Left lung (tissue), 14 donors: ENCODE results near the gene IL26. TPM values are rescaled to one million over a fixed set of nuclear protein-coding genes. Genes with fewer than 3 reads are reported as not detected.

ENCODE experiments used
- ATAC-seq: fragments of 200-7000 bp; cut with Tn5 transposase; one replicate; pipeline ENCODE4 v1.9.1; 2020; ENCODE audit warnings: moderate library complexity
- DNase-seq, 4 donors: peaks; one replicate each; pipeline ENCODE4 v3.0.0-alpha.2; 2013 to 2020
- H3K27ac ChIP-seq, 2 donors: fragments of 200-600 bp; sonication (generic) in 1 of 2; one replicate each; pipeline versions ENCODE4 v1.5.0 to v1.8.0; 2020 to 2021
- H3K27me3 ChIP-seq, 2 donors: fragments of 200-600 bp; sonication (generic) in 1 of 2; one replicate each; pipeline versions ENCODE4 v1.5.0 to v1.8.0; 2020 to 2021
- H3K36me3 ChIP-seq, 2 donors: fragments of 200-600 bp; sonication (generic) in 1 of 2; one replicate each; pipeline versions ENCODE4 v1.5.0 to v1.8.0; 2020 to 2021
- H3K4me1 ChIP-seq, 2 donors: fragments of 200-600 bp; one replicate each; pipeline ENCODE4 v1.8.0; 2021
- H3K4me3 ChIP-seq, 2 donors: fragments of 200-600 bp; sonication (generic) in 1 of 2; one replicate each; pipeline versions ENCODE4 v1.5.0 to v1.8.0; 2020 to 2021; ENCODE audit warnings: mild to moderate bottlenecking in 1 of 2
- H3K9me3 ChIP-seq, 2 donors: fragments of 200-600 bp; sonication (generic) in 1 of 2; one replicate each; pipeline versions ENCODE4 v1.5.0 to v1.8.0; 2020 to 2021
- CTCF ChIP-seq, 2 donors: fragments of 200-600 bp; sonication (generic) in 1 of 2; IDR thresholded peaks; one replicate each; pipeline versions ENCODE4 v1.5.0 to v1.8.0; 2021; ENCODE audit warnings: antibody characterized with exemption in 2 of 2
- intact Hi-C, 2 donors: fragments of 100-400 bp; cut with DNase I; formaldehyde crosslinking; loops; one replicate each; pipeline versions ENCODE4 v1.11.2 to v1.14.2; 2022
- long read RNA-seq, 12 donors: library from polyadenylated mRNA in 2 of 12; unstranded in 2 of 12; transcript quantifications; one replicate each; pipeline ENCODE4 v2.0.0 and lab custom pipeline, GENCODE V29; 2019 to 2026
- polyA plus RNA-seq, 6 donors: library from polyadenylated mRNA; unstranded; fragments of 120-200 nt; gene quantifications; one replicate each; pipeline ENCODE4 v1.2.1, GENCODE V29; 2013; ENCODE audit not compliant: insufficient read length in 6 of 6
- total RNA-seq, 2 donors: library from RNA; stranded (reverse); fragmentation: NEBNext Ultra II Directional; extraction: Animal tissue kit (Norgen Biotek cat#: 25700); gene quantifications; one replicate each; pipeline ENCODE4 v1.2.1, GENCODE V29; 2021
- donor health status: DM: no; HTN: yes; CAD: no.
- donor health status: DM: no; HTN: no; CAD: no.

IL26 gene
- not detected for total RNA-seq
- not detected for polyA plus RNA-seq
- long read RNA-seq, donor 1 = 0 reads
- long read RNA-seq, donor 2 = 0 reads
- long read RNA-seq, donor 3 = 0 reads
- long read RNA-seq, donor 4 = 0 reads
- long read RNA-seq, donor 5 = 0 reads
- long read RNA-seq, donor 6 = 0 reads
- long read RNA-seq, donor 7 = 0 reads
- long read RNA-seq, donor 8 = 0 reads
- long read RNA-seq, donor 9 = 0 reads
- long read RNA-seq, donor 10 = 0 reads
- long read RNA-seq, donor 11 = 0 reads
- long read RNA-seq, donor 12 = 0 reads

GRCh38 chr12:68225576-68226476 lies at the start of gene IL26:
TSS of gene IL26 (minus strand) at chr12:68225810. CDS start at chr12:68225756, 54 bp downstream.
- ATAC-seq (no peak), DNase-seq (no peak)
- intact Hi-C loops = no loop called here
- H3K4me3 ChIP-seq = no peak within 1 kb of the TSS
- H3K36me3 ChIP-seq = no peaks in the 10 kb centered on the region
- peaks cover 0 to 10% of the 10 kb centered on the region in 2 donors for H3K4me1 ChIP-seq
- no peaks in the 10 kb centered on the region for H3K9me3 ChIP-seq
- H3K27me3 ChIP-seq = no peaks in the 10 kb centered on the region
- H3K27ac ChIP-seq = no peak within 1 kb of the TSS
- TF ChIP-seq CTCF (IDR thresholded peaks at IDR 0.05) = no peak

GRCh38 chr12:68272732-68273131 lies 47.1 kb upstream of the IL26 start:
- Histone ChIP-seq H3K4me1 (no peaks in the 10 kb centered on the region), H3K4me3 (no peak overlapping the region), H3K27ac (no peak overlapping the region), H3K27me3 (no peaks in the 10 kb centered on the region), H3K9me3 (no peaks in the 10 kb centered on the region), H3K36me3 (no peaks in the 10 kb centered on the region)
- intact Hi-C loops = no loop called here
- no peak for TF ChIP-seq CTCF (IDR thresholded peaks at IDR 0.05)
- DNase-seq = no peak
- ATAC-seq = no peak

GRCh38 chr12:68271346-68271745 lies 45.7 kb upstream of the IL26 start:
- H3K36me3 ChIP-seq = no peaks in the 10 kb centered on the region
- no peak for TF ChIP-seq CTCF (IDR thresholded peaks at IDR 0.05)
- H3K27ac ChIP-seq = no peak overlapping the region
- DNase-seq (no peak), ATAC-seq (no peak)
- no peaks in the 10 kb centered on the region for H3K27me3 ChIP-seq
- H3K4me1 ChIP-seq = peaks cover 0 to 9% of the 10 kb centered on the region in 2 donors
- H3K9me3 ChIP-seq = no peaks in the 10 kb centered on the region
- intact Hi-C loops = no loop called here
- no peak overlapping the region for H3K4me3 ChIP-seq

GRCh38 chr12:68270358-68270757 lies 44.7 kb upstream of the IL26 start:
- no peak for ATAC-seq
- Histone ChIP-seq H3K27me3 (no peaks in the 10 kb centered on the region), H3K4me1 (peaks cover 0 to 9% of the 10 kb centered on the region in 2 donors), H3K36me3 (no peaks in the 10 kb centered on the region), H3K27ac (peak overlapping the region in 1 of 2 donors; percentile 13), H3K9me3 (no peaks in the 10 kb centered on the region), H3K4me3 (no peak overlapping the region)
- intact Hi-C loops = no loop called here
- DNase-seq = no peak
- TF ChIP-seq CTCF (IDR thresholded peaks at IDR 0.05) = no peak

GRCh38 chr12:68269779-68270178 lies 44.2 kb upstream of the IL26 start:
- no peaks in the 10 kb centered on the region for H3K9me3 ChIP-seq
- intact Hi-C loops = no loop called here
- H3K27ac ChIP-seq = peak overlapping the region in 1 of 2 donors; percentile 13
- no peaks in the 10 kb centered on the region for H3K36me3 ChIP-seq
- no peak for ATAC-seq
- H3K27me3 ChIP-seq = no peaks in the 10 kb centered on the region
- peaks cover 0 to 9% of the 10 kb centered on the region in 2 donors for H3K4me1 ChIP-seq
- TF ChIP-seq CTCF (IDR thresholded peaks at IDR 0.05) = no peak
- no peak overlapping the region for H3K4me3 ChIP-seq
- DNase-seq = no peak
